ENCODE results near the gene ESYT2. TPM values are rescaled to one million over a fixed set of nuclear protein-coding genes. Genes with fewer than 3 reads are reported as not detected.
A peak's percentile ranks its signal among the peaks of the same experiment; 100 is the strongest.

Gene ESYT2
- total RNA-seq, 1 donor from 2014 or later, result 31.8 TPM

GRCh38 chr7:158860394-158860793, 31.1 kb upstream of the ESYT2 start:
- Mint-ChIP-seq H3K36me3 (ENCODE audit: low read depth, unreplicated experiment) (peaks cover 30% of the 10 kb centered on the region), H3K27me3 (ENCODE audit: unreplicated experiment) (peaks cover 16% of the 10 kb centered on the region), H3K9me3 (ENCODE audit: unreplicated experiment) (no peaks in the 10 kb centered on the region), H3K4me1 (ENCODE audit: unreplicated experiment) (peaks cover 39% of the 10 kb centered on the region), H3K27ac (ENCODE audit: unreplicated experiment) (no peak overlapping the region), H3K4me3 (ENCODE audit: unreplicated experiment) (no peak overlapping the region)
- no peak for TF ChIP-seq CTCF (IDR thresholded peaks at IDR 0.05; ENCODE audit: unreplicated experiment)
- DNase-seq (ENCODE audit: low spot score), result no peak

- peak overlapping the region; percentile 53 for H3K27ac Mint-ChIP-seq (ENCODE audit: unreplicated experiment)
- no peak for TF ChIP-seq CTCF (IDR thresholded peaks at IDR 0.05; ENCODE audit: unreplicated experiment)
- DNase-seq (ENCODE audit: low spot score), result no peak
- peaks cover 9% of the 10 kb centered on the region for H3K27me3 Mint-ChIP-seq (ENCODE audit: unreplicated experiment)
- peaks cover 18% of the 10 kb centered on the region for H3K36me3 Mint-ChIP-seq (ENCODE audit: low read depth, unreplicated experiment)
- H3K4me3 Mint-ChIP-seq (ENCODE audit: unreplicated experiment), result peak overlapping the region; percentile 86
- no peaks in the 10 kb centered on the region for H3K9me3 Mint-ChIP-seq (ENCODE audit: unreplicated experiment)
- H3K4me1 Mint-ChIP-seq (ENCODE audit: unreplicated experiment), result peaks cover 28% of the 10 kb centered on the region
Measured at GRCh38 chr7:158858592-158859503, 29.5 kb upstream of the ESYT2 start.

DNA sequence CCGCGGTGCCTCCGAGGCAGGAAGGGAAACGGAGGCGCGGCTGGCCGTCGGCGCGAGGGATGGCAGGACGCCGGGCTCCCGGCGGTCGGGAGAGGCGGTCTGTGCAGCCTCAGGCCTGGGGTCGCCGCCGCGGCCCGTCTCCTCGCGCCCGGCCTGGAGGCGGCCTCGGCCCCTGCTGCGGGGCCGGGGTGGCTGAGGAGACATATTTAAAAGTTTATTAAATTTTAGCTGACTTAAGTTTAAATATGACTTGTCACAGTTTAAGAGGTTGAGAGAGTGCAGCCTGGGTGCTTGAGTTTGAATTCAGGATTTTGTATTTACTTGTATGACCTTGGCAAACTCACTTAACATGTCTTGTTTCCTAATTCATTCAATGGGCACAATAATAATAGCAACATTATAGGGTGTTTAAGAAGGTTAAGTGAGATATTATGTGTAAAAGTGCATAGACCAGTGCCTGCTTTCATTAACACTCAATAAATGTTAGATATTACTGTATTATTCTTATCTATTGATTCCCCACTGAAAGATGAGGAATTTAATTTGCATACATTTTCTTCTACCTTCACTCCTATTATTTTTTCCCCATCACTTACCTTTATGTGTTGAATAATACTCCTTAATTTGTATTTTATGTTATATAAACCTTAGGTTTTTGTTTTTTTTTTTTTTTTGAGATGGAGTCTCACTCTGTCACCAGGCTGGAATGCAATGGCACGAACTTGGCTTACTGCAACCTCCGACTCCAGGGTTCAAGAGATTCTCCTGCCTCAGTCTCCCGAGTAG, 27.8 kb upstream of the ESYT2 start:
- H3K9me3 Mint-ChIP-seq (ENCODE audit: unreplicated experiment), result no peaks in the 10 kb centered on the region
- H3K4me1 Mint-ChIP-seq (ENCODE audit: unreplicated experiment), result peaks cover 28% of the 10 kb centered on the region
- peaks cover 10% of the 10 kb centered on the region for H3K36me3 Mint-ChIP-seq (ENCODE audit: low read depth, unreplicated experiment)
- no peak for TF ChIP-seq CTCF (IDR thresholded peaks at IDR 0.05; ENCODE audit: unreplicated experiment)
- peaks cover 7% of the 10 kb centered on the region for H3K27me3 Mint-ChIP-seq (ENCODE audit: unreplicated experiment)
- no peak for DNase-seq (ENCODE audit: low spot score)
- H3K4me3 Mint-ChIP-seq (ENCODE audit: unreplicated experiment), result peak overlapping the region; percentile 86
- no peak overlapping the region for H3K27ac Mint-ChIP-seq (ENCODE audit: unreplicated experiment)

DNA sequence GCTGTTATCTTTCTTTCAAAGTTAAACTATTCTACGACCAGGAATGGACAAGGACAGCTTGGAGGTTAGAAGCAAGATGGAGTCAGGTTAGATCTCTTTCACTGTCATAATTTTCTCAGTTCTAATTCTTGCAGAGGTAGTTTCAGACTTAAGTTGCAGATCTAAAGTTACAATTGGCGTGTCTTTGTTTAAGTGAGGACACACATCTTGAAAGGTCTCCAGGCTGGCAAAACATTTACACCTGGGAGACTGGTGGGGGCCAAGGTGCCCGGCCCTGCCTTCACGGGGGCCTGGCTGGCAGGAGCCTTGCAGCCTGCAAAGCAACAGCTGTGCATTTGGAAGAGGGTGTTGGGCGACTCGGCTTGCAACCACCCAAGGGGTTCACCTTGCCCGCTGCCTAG, 25.4 kb upstream of the ESYT2 start:
- no peak for DNase-seq (ENCODE audit: low spot score)
- Mint-ChIP-seq H3K27ac (ENCODE audit: unreplicated experiment) (no peak overlapping the region), H3K9me3 (ENCODE audit: unreplicated experiment) (no peaks in the 10 kb centered on the region), H3K4me1 (ENCODE audit: unreplicated experiment) (peaks cover 16% of the 10 kb centered on the region), H3K4me3 (ENCODE audit: unreplicated experiment) (peak overlapping the region; percentile 78), H3K27me3 (ENCODE audit: unreplicated experiment) (peaks cover 5% of the 10 kb centered on the region), H3K36me3 (ENCODE audit: low read depth, unreplicated experiment) (peaks cover 4% of the 10 kb centered on the region)
- TF ChIP-seq CTCF (IDR thresholded peaks at IDR 0.05; ENCODE audit: unreplicated experiment), result no peak

Data from endothelial cell (in vitro differentiated cells).